NCI-H524 (cell line): ENCODE measurements around the gene DCXR.
A peak's percentile ranks its signal among the peaks of the same experiment; 100 is the strongest.

Source experiments
- DNase-seq, 2 experiments: peaks; one replicate each; lab custom pipeline; 2025; lab: John Stamatoyannopoulos, UW

DCXR gene

DNA sequence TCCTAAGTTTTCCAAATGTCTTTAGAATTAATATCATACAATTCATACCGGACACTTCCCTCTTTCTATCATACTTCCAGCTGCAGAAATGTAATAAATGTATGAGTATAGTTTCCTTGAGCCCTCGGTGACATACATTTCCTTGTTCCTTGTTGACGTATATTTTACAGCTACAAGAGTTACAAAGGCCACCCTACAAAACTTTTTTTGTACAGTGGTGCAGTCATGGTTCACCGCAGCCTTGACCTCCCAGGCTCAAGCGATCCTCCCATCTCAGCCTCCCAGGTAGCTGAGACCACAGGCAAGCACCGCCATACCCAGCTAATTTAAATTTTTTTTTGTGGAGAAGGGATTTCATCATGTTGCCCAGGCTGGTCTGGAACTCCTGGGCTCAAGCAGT, 35.3 kb upstream of the DCXR start:
- no peak for DNase-seq

DNA sequence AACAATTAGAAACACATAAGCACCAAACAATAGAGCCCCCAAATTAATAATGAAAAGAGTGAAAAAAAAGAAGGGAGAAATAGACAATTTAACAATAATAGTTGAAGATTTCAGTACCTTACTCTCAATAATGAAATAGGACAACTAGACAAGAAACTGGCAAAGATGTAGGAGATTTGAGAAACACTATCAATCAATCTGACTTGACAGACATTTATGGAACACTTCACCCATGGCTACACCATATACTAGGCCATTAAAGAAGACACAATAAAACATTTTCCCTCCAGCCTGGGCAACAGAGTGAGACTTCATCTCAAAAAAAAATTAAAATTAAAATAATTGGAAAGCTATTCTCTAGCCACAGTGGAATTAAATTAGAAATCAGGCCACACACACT, 33.1 kb upstream of the DCXR start:
- DNase-seq, result no peak

DNA sequence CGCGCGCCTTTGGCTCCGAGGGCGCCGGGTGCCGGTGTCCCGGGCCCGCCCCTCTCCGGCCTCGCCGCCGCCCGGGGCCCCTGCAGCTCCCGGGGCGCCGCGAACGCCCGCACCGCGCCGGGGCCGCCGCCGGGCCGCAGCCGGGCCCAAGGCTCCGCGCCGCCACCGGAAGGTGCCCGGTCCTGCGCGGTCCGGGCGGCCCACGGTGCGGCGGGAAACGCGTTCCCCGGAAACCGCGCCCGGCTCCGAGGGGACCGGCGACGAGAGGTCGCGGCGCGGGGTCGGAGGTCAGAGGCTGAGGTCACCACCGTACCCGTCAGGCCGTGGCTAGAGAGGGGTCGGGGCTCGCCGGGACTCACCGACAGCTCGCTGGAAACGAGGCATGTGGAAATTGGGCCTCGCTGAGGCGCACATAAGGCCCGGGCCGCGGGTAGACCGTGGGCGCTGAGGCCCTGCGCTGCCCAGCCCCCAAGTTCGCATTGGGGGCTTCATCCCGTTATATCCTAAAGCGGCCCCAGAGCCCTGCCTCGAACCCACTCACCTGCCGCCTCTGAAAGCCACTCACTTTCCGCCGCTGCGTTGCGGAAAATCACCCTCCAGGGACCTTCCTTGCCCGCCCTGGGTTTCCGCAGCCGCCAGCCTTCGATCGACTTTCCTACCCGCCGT, 28.3 kb upstream of the DCXR start, which contains the start of gene DUS1L:
Gene DUS1L (minus strand): TSS at position 167 of the 666 bp plus-strand sequence. CDS start 745 bp downstream, outside the sequence.
- peak in 1 of 2 experiments; percentile 74 for DNase-seq

DNA sequence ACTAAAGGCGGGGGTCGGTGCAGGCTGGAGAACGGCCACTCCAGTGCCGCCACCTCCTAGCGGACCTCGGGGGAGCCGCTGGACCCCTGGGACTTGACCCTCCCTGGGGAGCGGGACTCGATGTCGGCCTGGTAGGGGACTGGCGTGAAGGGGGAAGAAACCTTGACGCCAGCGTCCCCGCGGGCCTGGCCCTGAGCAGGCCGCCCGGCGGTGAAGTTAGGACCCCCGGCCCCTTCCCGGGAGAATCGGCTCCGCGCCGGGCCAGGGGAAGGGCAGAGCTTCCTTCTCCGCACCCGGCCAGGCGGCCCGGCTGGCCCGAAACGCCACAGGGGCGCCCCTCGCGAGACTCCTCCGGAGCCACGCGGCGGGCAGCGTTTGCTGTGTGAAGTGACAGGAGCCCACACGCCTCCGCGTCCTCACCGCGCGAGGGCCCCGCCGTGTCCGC, 27.7 kb upstream of the DCXR start:
- DNase-seq, result no peak

DNA sequence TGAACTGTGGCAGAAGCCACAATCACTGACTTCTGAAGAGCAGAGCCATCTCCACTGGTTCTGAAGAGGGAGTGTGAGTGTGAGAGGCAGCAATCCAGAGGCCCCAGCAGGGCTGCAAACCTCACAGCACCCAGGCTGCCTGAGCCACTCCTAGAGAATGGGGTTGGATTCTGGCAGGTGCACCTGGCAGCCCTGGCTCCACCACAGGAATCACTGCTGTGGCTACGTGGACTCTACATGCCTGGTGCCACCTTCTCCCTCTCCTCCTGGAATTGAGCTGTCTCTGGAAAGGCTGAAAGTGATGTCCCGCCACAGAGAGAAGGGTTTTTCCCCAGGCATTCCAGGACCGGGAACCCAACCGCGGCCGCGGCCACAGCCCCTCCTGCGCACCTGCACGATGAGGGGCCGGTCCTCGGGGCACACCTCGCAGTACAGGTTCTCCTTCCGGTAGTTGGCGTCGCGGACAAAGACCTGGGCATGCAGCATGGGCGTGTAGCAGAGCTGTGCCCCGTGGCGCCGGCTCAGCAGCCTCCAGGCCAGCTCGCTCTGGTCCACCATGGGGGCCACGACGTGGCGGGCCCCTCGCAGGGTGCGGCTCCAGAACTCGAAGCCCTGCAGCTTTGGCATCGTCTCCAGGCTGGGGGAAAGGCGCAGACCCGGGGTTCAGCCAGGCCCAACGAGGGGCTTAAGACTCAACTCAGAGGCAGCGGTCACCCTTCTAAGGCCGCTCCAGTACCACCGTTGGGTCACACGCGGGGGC, 27.1 kb upstream of the DCXR start:
- no peak for DNase-seq

DNA sequence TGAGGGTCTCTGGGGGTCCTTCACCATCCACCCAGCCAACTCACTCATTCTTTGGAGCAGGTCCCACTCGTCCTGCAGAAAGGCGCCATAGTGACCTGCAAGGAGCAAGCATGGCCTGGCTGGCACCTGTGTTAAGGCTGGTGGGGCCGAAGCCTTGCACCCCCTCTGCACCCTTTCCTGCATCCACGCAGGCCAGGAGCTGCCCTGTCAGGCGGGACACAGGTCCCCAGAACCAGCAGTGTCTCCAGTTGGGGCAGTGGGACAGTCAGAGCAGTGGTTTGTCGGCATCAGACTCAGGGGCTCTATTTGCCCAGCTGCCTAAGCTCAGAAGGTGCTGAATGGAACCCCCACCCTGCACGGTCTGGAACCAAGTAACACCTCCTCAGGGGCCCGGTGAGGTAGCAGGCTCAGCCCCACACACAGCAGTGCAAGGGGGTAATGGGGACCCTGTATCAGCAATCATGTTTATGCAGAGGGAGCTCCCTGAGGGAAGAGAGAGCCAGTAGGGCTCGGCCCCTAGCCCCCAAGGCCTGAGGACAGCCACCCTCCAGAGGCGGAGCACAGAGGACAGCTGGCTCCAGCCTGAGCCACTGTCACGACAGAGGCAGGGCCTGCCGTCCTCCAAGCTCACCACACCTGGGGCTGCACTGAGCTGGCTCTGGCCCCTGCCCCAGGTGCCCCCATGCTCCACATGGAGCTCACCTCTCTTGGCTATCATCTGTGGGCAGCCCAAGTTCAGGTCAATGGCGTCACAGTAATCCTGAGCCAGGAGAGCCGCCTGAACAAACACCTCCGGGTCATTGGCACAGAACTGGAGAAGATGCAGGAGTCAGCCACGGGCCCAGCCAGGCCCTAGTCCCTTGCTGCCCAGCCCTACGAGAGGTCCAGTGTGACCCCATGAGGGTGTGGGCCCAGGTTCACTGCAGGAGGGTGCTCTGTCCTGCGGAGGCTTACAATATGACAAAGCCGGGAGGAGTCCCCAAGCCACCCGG, 26.2 kb upstream of the DCXR start:
- no peak for DNase-seq

DNA sequence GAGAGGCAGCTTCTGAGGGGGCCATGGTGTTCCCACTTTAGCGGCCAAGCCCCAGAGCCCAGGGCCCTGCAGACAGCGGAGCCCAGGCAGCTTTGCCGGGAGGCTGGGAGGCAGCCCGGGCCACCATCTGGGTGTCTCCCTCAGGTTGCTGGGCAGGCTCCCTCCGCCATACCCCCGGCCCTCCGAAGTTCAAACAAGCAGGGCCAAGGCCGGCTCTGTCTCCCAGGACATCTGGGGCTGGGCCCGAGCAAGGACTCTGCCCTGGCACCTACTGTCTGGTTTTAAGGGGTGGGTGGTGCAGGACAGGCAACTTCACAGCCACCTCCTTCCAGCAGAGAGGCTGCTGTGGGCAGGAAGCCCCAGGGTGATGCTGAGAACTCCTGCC, 25.5 kb upstream of the DCXR start:
- no peak for DNase-seq

DNA sequence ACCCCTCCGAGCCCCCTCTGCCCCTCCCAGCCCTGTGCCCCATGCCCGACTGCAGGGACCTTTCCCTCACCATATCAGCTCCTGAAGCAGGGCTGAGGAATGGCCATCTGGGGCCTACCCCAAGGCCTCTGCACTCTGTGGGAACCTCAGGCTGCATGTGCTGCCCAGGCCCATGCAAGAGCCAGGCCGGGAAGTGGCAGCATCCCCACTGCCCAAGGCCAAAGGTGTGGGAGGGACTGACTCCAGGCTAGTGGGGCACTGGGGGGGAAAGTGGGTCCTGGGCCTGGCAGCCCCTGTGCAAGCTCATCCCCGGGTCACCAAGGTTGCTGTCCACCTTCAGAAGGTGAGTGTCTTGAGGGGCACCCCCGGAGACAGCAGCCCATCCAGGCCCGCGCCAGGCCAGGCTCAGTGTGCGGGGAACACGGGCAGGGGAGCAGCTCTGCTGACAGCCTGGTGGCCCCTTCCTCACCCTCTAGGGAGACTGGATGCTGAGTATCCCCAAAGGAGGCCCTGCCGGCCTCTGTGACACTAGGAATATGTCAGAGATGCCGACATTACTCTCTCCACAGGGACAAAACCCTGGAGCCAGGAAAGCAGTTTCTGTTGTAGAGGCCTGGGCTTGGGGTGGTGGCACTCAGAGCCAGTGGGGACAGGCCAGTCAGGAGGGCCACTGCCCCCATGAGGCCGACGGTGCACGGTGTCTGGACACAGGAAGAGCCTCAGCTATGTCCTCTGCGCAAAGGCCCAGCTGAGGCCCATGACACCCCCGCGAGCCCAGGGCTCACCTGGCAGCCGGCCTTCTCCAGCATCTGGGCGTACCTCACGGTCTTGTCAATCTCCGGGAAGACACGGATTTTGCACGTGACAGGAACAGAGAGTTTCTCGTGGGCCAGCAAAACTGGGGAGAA, 24.8 kb upstream of the DCXR start:
- no peak for DNase-seq

DNA sequence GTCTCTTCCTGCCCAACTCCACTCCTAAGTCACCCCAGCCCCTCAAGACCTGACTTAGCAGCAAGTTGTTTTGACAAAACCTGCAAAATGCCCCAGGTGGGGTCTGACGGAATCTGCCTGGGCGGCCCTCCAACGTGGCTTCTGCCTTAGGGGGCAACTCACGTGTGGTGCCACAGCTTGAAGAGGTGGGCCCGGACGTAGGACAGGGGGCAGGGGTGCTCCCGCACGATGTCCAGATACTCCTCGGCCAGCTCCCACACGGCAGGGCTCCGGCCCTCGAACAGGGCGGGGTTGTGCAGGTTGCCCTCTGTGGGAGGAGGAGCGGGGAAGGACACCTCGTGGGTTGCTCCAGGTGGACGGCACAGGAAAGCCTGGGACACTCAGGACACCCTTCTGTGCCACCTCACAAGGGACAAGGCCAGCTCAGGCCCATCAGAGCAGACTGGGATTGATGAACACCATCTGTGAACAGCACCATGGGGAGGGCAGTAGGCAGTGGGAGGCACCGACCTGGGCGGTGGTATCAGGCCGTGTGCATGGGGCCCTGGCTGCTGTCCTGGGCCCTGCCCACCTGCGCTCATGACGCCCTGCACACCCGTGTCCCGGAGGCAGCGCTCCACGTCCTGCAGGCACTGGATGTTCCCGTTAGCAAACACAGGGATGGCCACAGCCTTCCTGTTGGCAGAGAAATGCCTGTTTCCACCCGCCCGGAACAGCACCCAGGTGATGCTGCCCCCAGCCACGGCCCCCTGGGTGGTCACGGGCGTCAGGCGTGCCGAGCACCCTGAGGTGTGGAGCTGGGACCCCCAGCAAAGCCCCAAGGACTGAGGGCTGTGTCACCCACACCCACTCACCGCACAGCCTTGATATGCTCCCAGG, 23.8 kb upstream of the DCXR start:
- no peak for DNase-seq

DNA sequence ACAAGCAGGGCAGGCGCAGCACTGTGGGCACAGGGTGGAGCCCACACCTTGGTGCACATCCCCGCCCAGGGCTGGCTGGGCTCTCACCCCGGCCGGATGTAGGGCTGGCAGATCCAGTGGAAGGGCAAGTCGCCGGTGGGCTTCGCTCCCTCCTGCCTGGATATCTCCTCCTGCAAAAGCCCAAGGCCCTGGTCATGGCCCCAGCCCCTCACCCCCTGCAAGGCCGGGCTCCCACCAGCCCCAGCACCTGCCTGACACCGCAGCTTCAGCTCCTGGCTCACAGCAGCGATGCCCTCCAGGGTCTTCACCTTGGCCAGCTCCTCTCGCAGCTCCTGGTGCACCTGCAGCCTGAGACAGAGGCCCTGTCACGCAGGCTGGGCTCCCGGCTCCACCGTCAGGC, 23.1 kb upstream of the DCXR start:
- no peak for DNase-seq

DNA sequence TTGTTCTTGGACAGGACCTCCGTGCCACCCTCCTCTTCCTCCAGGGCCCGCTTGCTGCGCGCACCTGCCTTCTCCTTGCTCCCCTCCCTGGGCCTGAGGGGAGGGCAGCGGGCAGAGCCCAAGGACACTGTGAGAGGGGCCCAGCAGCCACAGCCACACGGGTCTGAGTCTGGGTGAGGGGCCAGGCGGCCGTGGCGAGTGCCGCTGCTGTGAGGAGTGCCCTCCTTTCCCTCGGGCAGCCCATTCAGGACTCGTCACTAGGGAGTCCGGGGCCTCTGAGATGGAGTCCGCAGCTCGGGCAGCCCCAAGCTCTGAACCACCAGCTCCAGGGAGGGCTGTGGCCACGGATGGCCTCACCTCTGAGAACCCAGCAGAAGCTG, 22.5 kb upstream of the DCXR start:
- DNase-seq, result no peak

DNA sequence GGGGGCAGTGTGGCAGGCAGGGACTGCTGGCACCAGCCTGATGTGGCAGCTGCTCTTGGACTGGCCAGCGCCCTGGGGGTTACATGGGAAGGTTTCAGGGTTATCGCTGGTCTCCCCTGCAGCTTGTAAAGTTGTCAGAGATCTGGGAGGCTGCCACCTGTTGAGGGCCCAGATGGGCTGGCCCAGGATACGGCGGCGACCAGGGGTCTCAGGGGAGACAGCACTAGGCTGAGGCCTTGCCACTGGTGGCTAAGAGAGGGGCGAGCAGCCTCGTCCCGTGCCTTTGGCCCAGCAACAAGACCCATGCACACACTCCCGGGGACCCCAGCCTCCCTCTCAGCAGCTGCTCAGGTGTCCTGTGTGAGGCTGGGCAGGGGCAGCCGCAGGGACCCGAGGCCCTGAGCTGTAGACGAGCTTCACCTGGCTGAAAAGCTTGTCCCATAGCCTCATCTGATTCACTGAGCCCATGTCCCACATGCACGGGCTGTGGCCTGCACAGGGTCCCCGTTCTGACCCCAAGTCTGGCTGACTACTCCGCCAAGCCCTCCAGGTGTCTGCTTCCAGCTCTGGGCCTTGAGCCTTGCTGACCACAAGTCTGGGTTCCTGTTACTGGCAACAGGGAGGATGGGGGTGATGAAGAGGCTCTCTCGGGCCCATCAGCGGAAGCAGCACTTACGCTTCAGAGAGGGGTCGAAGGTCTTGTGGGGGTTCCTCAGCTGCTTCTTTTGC, 21.9 kb upstream of the DCXR start:
- DNase-seq, result no peak

DNA sequence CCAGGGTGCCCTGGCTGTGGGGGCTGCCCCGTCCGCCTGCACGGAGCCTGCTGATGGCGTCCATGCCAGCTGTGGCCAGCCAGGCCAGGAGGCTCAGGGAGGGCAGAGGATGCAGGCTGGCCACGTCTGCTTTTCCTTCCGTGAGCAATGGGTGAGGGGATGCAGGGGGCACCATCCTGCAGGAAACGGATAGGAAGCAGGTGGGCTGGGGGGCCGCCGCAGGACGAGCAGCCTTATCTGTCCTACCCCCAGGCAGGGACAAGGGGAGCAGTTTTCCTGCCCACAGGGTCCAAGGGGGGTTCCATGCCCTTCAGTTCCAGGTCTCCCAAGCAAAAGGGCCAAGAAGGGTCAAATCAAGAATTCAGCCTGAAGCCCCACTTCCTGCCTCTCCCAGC, 21.4 kb upstream of the DCXR start:
- no peak for DNase-seq

DNA sequence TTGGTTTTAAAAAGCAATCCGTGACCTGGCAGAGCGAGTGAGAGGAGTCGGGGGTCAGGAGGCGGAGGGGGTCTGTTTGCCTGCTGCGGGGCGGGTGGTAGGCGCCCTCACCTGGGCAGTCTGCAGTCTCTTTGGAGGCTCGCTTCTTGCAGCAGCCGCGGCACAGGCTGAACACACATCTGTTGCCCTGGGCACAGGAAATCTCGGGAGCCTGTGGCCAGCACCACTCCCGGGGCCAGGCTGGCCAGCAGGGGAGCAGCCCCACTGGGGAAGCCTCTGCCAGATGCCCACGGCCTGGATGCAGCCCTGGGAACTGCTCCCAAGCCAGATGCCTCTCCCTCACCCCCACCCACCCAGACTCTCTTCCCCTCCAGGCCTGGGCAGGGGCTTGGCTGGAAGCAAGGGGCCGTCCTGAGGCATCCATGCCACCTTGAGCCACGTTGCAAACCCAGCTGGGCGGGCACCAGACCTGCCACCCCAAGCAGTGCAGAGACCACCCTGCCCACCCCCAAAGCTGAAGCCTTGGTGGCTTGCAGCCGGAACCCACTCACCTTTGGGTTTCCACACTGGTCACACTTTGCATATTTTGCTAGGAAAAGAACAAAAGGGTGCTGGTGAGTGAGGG, 20.8 kb upstream of the DCXR start:
- DNase-seq, result no peak

DNA sequence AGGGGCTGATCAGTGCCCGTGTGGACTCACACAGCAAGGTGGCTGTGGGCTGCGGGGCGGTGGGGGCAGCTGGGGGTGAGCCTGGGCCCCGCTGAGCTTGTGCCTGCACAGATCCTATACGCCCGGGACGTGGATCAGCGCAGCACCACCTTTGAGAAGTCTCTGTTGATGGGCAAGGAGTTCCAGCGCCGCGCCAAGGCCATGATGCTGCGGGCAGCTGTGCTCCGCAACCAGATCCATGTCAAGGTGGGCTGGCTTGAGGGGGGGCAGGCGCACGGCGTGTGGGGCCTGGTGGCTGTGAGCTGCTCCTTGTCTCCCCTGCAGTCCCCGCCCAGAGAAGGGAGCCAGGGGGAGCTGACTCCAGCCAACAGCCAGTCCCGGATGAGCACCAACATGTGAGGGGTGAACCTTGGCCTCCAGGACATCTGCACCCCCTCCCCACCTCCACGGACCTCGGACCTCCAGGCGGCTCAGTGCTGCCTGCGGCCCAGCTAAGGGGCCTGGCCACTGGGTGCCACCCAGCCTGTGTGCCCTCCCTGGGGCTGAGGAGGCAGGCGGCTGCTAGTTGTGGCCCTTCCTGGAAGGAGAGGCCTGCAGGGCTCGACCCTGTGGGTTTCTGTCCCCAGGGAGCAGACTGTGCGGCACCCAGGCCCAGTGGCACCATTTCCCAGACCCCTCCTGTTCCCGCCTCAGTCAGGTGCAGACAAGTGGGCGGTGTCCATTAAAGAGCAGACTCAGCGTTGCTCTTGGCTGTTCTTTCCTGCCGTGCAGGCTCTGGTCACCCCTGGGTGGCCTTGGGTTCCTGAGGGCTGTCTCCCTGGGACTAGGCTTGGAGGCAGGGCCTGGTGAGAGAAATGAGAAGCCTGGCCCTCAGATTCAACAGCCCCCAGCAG, 19.5 kb upstream of the DCXR start:
- no peak for DNase-seq

DNA sequence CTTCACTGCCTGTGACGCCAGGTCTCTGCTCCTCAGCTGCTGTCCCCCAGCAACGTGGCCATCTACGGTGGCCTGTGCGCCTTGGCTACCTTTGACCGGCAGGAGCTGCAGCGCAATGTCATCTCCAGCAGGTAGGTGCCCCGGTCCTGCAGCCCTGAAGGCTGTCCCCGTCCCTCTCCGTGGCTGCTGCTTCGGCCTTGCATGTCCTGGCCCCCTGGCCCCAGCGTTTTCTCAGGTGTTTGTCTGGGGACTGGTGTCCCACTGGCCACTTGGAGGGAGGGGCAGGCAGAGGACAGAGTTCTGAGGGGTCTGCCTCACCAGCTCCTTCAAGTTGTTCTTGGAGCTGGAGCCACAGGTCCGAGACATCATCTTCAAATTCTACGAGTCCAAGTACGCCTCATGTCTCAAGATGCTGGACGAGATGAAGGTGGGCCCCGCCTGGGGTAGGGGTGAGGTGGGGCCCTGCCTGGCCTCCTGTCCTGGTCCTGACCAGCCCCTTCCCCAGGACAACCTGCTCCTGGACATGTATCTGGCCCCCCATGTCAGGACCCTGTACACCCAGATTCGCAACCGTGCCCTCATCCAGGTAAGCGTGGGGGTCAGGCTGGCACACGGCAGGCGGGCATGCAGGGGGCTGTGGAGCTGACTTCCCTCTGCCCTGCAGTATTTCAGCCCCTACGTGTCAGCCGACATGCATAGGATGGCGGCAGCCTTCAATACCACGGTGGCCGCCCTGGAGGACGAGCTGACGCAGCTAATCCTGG, 18.6 kb upstream of the DCXR start:
- no peak for DNase-seq
